WTC11 (cell line): ENCODE measurements around the gene CDK18. TPM values are rescaled to one million over a fixed set of nuclear protein-coding genes. Genes with fewer than 3 reads are reported as not detected.

Experiments used
- ATAC-seq: fragments of 200-7000 bp; cut with Tn5 transposase; 2 replicates; pipeline ENCODE4 v1.10.0; 2021; ENCODE audit warnings: mild to moderate bottlenecking, moderate library complexity
- CTCF ChIA-PET: fragments of 300-600 bp; sonication (Branson Sonifier 250); formaldehyde crosslinking; loops from one replicate; lab custom pipeline; 2021; ENCODE audit warnings: antibody characterized with exemption; lab: Charles Lee
- POLR2A ChIA-PET: fragments of 350-600 bp; sonication (Branson Sonifier 250); formaldehyde crosslinking; loops from one replicate; lab custom pipeline; 2021; ENCODE audit warnings: antibody characterized with exemption; lab: Charles Lee
- DNase-seq: peaks from one replicate; pipeline ENCODE4 v3.0.0; 2021; ENCODE audit warnings: low spot score
- H3K27ac Mint-ChIP-seq: 2 replicates; pipeline ENCODE4 v1.8.0; 2021; ENCODE audit warnings: mixed read lengths
- H3K27me3 Mint-ChIP-seq: 2 replicates; pipeline ENCODE4 v1.8.0; 2021; ENCODE audit warnings: low read depth, mild to moderate bottlenecking, moderate library complexity, mixed read lengths
- H3K36me3 Mint-ChIP-seq: 2 replicates; pipeline ENCODE4 v1.8.0; 2021; ENCODE audit warnings: mixed read lengths
- H3K4me1 Mint-ChIP-seq: 2 replicates; pipeline ENCODE4 v1.8.0; 2022; ENCODE audit warnings: mixed read lengths
- H3K4me3 Mint-ChIP-seq: 2 replicates; pipeline ENCODE4 v1.8.0; 2021; ENCODE audit warnings: mild to moderate bottlenecking, moderate library complexity, mixed read lengths
- H3K9me3 Mint-ChIP-seq: 2 replicates; pipeline ENCODE4 v1.8.0; 2021; ENCODE audit warnings: mixed read lengths
- CDX4 ChIP-seq: fragments of 250-450 bp; sonication (Bioruptor Pico); IDR thresholded peaks from 2 replicates; pipeline ENCODE4 v1.9.0; 2021; ENCODE audit warnings: moderate library complexity, mild to moderate bottlenecking, inconsistent platforms, borderline replicate concordance
- CTCF ChIP-seq: fragments of 200-600 bp; IDR thresholded peaks from 2 replicates; pipeline ENCODE4 v1.8.0; 2022; ENCODE audit warnings: antibody characterized with exemption
- E2F1 ChIP-seq: sonication (generic); formaldehyde crosslinking; IDR thresholded peaks from 2 replicates; pipeline ENCODE4 v1.8.0; 2022; ENCODE audit warnings: mild to moderate bottlenecking, missing genetic modification reagents
- E2F5 ChIP-seq: sonication (generic); formaldehyde crosslinking; IDR thresholded peaks from 2 replicates; pipeline ENCODE4 v1.8.1; 2022; ENCODE audit warnings: mild to moderate bottlenecking, moderate library complexity, missing genetic modification reagents
- ELF4 ChIP-seq: sonication (generic); formaldehyde crosslinking; IDR thresholded peaks from 2 replicates; pipeline ENCODE4 v1.8.1; 2022; ENCODE audit warnings: low read depth, mild to moderate bottlenecking, moderate library complexity, missing genetic modification reagents
- GABPB1 ChIP-seq: sonication (generic); formaldehyde crosslinking; IDR thresholded peaks from 2 replicates; pipeline ENCODE4 v1.8.1; 2023; ENCODE audit warnings: mild to moderate bottlenecking, missing genetic modification reagents
- GRHL2 ChIP-seq: fragments of 250-450 bp; sonication (Bioruptor Pico); IDR thresholded peaks from 2 replicates; pipeline ENCODE4 v1.8.0; 2022; ENCODE audit warnings: mild to moderate bottlenecking, moderate library complexity; ENCODE audit not compliant: insufficient replicate concordance, severe bottlenecking
- IRF2 ChIP-seq: sonication (generic); formaldehyde crosslinking; IDR thresholded peaks from 2 replicates; pipeline ENCODE4 v1.8.0; 2022; ENCODE audit warnings: low read depth, missing genetic modification reagents, borderline replicate concordance
- MYBL2 ChIP-seq: sonication (generic); formaldehyde crosslinking; IDR thresholded peaks from 2 replicates; pipeline ENCODE4 v1.8.1; 2023; ENCODE audit warnings: mild to moderate bottlenecking, moderate library complexity, missing genetic modification reagents
- NFYB ChIP-seq: sonication (generic); formaldehyde crosslinking; conservative IDR thresholded peaks from 2 replicates; pipeline ENCODE4 v1.8.0; 2022; ENCODE audit warnings: low read depth, missing genetic modification reagents
- RELA ChIP-seq: sonication (generic); formaldehyde crosslinking; IDR thresholded peaks from 2 replicates; pipeline ENCODE4 v1.8.1; 2022; ENCODE audit warnings: missing genetic modification reagents, mild to moderate bottlenecking, borderline replicate concordance
- SMAD3 ChIP-seq: sonication (generic); formaldehyde crosslinking; IDR thresholded peaks from 2 replicates; pipeline ENCODE4 v1.8.0; 2022; ENCODE audit warnings: missing genetic modification reagents, mild to moderate bottlenecking, borderline replicate concordance
- TEAD4 ChIP-seq: sonication (generic); formaldehyde crosslinking; IDR thresholded peaks from 2 replicates; pipeline ENCODE4 v1.8.0; 2022; ENCODE audit warnings: mild to moderate bottlenecking, missing genetic modification reagents
- ZBTB21 ChIP-seq: sonication (generic); formaldehyde crosslinking; IDR thresholded peaks from 2 replicates; pipeline ENCODE4 v1.8.1; 2023; ENCODE audit warnings: mild to moderate bottlenecking, missing genetic modification reagents, borderline replicate concordance
- ZNF121 ChIP-seq: sonication (generic); formaldehyde crosslinking; IDR thresholded peaks from 2 replicates; pipeline ENCODE4 v1.8.0; 2023; ENCODE audit warnings: missing genetic modification reagents
- ZNF263 ChIP-seq: sonication (generic); formaldehyde crosslinking; IDR thresholded peaks from 2 replicates; pipeline ENCODE4 v1.8.1; 2022; ENCODE audit warnings: low read depth, mild to moderate bottlenecking, moderate library complexity, missing genetic modification reagents
- ZNF281 ChIP-seq: sonication (generic); formaldehyde crosslinking; IDR thresholded peaks from 2 replicates; pipeline ENCODE4 v1.8.0; 2023; ENCODE audit warnings: mild to moderate bottlenecking, missing genetic modification reagents
- ZNF416 ChIP-seq: fragments of 250-450 bp; sonication (Bioruptor Pico); IDR thresholded peaks from 2 replicates; pipeline ENCODE4 v1.9.0; 2021; ENCODE audit warnings: mild to moderate bottlenecking, inconsistent platforms
- total RNA-seq: library from RNA; stranded (reverse); gene quantifications from 3 replicates; pipeline ENCODE4 v1.2.3, GENCODE V29; 2021

CDK18 gene
- total RNA-seq, 1 experiment from 2014 or later = 71.9 TPM

- ATAC-seq (0 out of 2 replicates have a peak, but pooled peaks have one; percentile 3), DNase-seq (no peak)
- no peak for TF ChIP-seq IRF2 (CRISPR knock-in tag)
- TF ChIP-seq SMAD3 (CRISPR knock-in tag) = no peak
- TF ChIP-seq E2F1 = no peak
- no peak for TF ChIP-seq ZBTB21 (CRISPR knock-in tag)
- 0 out of 2 replicates have a peak, but pooled peaks have one; percentile 29 for TF ChIP-seq GABPB1
- no peak for TF ChIP-seq RELA (CRISPR knock-in tag)
- TF ChIP-seq NFYB (CRISPR knock-in tag) = no peak
- no peak for TF ChIP-seq ZNF281
- Mint-ChIP-seq H3K9me3 (no peaks in the 10 kb centered on the region), H3K27ac (no peak overlapping the region), H3K4me3 (no peak overlapping the region), H3K27me3 (peaks cover 15% of the 10 kb centered on the region), H3K36me3 (no peaks in the 10 kb centered on the region), H3K4me1 (peaks cover 43% of the 10 kb centered on the region)
- POLR2A ChIA-PET = interaction anchor here (1.1 to 2.0 kb wide), 4 partner anchors 21 to 166 kb away, joined by 3 to 11 read pairs (median 4); no protein-coding TSS in a partner anchor
- CTCF ChIA-PET = interaction anchor here (0.7 to 24.0 kb wide), 18 partner anchors 12 to 430 kb away, joined by 3 to 613 read pairs (median 4); partner anchors contain the start of genes BLACAT1 and CDK18
These were observed 12.2 kb upstream of the CDK18 start for GRCh38 chr1:205492201-205492667.

- no peak overlapping the region for H3K27ac Mint-ChIP-seq
- ChIA-PET POLR2A (interaction anchor here (1.2 to 2.0 kb wide), 3 partner anchors 21 to 38 kb away, joined by 3 to 11 read pairs (median 4); no protein-coding TSS in a partner anchor), CTCF (interaction anchor here (0.7 to 24.0 kb wide), 17 partner anchors 8 to 431 kb away, joined by 3 to 613 read pairs (median 4); partner anchors contain the start of genes BLACAT1 and CDK18)
- peaks cover 17% of the 10 kb centered on the region for H3K27me3 Mint-ChIP-seq
- H3K4me3 Mint-ChIP-seq = no peak overlapping the region
- DNase-seq (no peak), ATAC-seq (no peak)
- TF ChIP-seq GRHL2 (CRISPR knock-in tag) (no peak), E2F1 (0 out of 2 replicates have a peak, but pooled peaks have one; percentile 28)
- peaks cover 2% of the 10 kb centered on the region for H3K9me3 Mint-ChIP-seq
- no peaks in the 10 kb centered on the region for H3K36me3 Mint-ChIP-seq
- H3K4me1 Mint-ChIP-seq = peaks cover 43% of the 10 kb centered on the region
These were observed 11.7 kb upstream of the CDK18 start for GRCh38 chr1:205492774-205493173.

GRCh38 chr1:205493241-205494085 lies 11.0 kb upstream of the CDK18 start:
- H3K27ac Mint-ChIP-seq = no peak overlapping the region
- ChIA-PET CTCF (interaction anchor here (1.0 to 24.0 kb wide), 15 partner anchors 9 to 431 kb away, joined by 3 to 613 read pairs (median 4); partner anchors contain the start of genes BLACAT1 and CDK18), POLR2A (interaction anchor here (1.2 to 2.0 kb wide), 2 partner anchors 30 to 37 kb away, joined by 3 to 11 read pairs; no protein-coding TSS in a partner anchor)
- no peak for DNase-seq
- no peak for ATAC-seq
- peaks cover 24% of the 10 kb centered on the region for H3K27me3 Mint-ChIP-seq
- H3K4me1 Mint-ChIP-seq = peaks cover 43% of the 10 kb centered on the region
- H3K4me3 Mint-ChIP-seq = no peak overlapping the region
- H3K9me3 Mint-ChIP-seq = peaks cover 8% of the 10 kb centered on the region
- no peaks in the 10 kb centered on the region for H3K36me3 Mint-ChIP-seq
- TF ChIP-seq CTCF = no peak
- no peak for TF ChIP-seq E2F1
- no peak for TF ChIP-seq E2F5
- no peak for TF ChIP-seq CDX4 (CRISPR knock-in tag)
- TF ChIP-seq ZNF263 = no peak
- no peak for TF ChIP-seq TEAD4 (CRISPR knock-in tag)
- no peak for TF ChIP-seq MYBL2 (CRISPR knock-in tag)
- no peak for TF ChIP-seq ZNF416
- TF ChIP-seq ZNF121 (CRISPR knock-in tag) = no peak
- no peak for TF ChIP-seq ELF4 (CRISPR knock-in tag)
